NCI-H1930 (cell line): ENCODE measurements around the gene CRPPA.
"Not testable (repeated sequence)": the region's sequence is repeated elsewhere in the genome, so short reads cannot be mapped to it uniquely, and the experiment has no call there.

Experiments
- DNase-seq, 2 experiments: peaks; one replicate each; lab custom pipeline; 2025; lab: John Stamatoyannopoulos, UW

The CRPPA gene

DNA sequence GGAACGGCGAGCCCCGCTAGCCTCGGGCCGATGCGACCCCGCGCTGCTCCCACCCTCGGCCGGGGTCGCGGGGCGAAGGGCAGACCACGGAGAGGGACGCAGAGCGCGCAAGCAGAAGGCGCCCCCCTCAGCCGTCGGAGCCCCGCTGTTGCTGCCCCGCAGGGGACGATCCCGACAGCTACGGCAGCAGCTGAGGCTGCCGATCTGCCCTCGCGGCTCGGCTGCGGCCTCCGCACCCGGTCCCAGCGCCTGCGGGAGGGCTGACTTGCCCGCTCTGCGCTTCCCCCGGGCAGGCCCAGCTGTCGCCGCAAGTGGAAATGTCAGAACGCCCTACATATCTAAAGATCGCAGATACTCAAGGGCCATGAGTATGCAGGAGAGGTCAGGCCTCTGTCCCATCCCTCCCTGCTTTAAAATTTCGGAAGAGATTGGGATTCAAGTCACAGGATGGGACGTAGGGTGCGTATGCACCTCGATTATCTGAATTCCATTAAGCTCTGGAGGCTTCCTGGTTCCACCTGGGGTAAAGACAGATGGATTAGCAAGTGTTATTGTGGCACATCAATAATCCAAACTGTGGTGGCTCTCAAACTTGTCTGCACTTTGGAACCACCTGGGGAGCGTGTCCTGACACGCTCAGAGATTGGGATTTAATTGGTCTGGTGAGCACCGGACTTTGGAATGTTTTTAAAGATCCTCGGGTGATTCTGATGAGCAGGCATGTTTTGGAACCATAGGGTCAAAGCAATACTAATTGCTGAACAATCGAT, at the start of gene CRPPA:
TSS of gene CRPPA (minus strand) at position 206 of the 770 bp plus-strand sequence. CDS start 216 bp downstream, outside the sequence.
- peak in 1 of 2 experiments; percentile 28 for DNase-seq

DNA sequence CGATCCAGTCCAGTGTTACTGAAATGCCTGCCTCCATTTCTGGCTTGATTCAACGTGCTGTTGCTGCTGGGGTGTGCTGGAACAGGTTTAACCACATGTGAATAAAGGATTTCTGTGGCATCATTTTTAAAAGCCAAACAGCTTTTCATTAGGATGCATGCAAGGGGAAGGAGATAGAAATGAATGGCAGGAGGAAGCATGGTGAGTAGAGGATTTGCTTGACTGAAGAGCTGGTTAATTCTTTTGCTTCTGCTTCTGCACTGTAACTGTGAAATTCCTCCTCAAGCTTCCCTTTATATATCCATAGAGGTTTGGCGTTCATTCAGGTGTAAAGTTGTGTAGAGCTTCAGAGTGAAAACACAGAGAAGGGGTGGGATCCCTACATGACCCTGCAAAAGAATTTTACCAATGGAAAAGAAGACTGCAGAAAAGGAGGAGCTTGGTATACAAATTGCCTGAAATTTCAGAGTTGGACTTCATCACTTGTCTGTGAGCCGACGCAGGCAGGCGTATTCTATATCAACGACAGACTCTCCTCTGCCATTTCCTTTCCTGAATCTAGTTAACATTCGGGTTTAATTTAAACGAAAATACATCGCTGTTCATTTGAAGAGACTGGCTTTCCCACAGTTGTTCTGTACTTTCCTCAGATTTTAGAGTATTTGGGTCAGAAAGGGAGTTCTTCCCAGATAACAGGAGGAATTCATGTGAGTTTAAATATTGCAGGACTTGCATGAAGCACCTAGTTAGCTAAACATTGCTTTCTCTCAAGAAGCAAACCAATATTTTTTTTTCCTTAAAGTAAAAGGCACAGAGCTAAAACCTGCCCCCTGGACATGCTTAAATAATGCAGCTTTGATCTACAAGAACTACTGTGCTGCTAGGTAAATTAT, 44.4 kb upstream of the CRPPA start, which contains the start of gene SOSTDC1:
TSS of gene SOSTDC1 (minus strand) at position 270 of the 893 bp plus-strand sequence. CDS start at position 200, 70 bp downstream.
- no peak for DNase-seq

DNA sequence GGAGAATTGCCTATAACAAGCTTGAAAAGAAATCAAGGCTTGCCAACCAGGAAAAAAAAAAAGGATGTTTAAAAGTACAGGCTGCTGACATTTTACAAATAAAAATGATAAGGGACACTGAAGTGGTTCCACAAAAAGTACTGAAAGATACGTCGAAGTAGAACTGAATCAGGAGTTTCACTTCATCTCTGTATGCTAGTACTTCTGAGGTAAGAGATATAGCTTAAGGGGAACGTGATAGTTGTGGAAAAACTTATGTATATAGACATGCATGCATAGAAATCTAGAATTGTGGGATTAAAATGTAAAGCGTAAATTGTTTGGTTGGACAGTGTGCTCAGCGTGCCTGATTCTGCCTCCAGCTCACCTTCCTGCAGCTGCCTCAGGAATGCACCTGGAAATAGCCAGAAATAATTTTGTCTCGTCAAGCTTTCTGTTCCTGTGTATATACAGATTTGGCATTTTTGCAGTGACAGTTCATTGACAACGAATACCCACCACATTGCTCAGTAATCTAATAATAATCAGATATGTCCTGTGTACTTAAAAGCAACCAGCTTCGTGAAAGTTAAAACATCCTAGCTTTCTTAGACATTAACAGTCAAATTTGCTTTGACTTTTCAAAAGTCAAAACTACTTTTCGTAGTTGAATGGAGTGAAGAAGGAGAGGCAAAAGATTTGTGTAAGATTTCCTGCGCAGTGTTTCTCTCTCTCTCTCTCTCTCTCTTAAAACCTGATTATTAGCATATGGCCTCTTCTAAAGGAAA, 42.8 kb upstream of the CRPPA start:
- no peak for DNase-seq

DNA sequence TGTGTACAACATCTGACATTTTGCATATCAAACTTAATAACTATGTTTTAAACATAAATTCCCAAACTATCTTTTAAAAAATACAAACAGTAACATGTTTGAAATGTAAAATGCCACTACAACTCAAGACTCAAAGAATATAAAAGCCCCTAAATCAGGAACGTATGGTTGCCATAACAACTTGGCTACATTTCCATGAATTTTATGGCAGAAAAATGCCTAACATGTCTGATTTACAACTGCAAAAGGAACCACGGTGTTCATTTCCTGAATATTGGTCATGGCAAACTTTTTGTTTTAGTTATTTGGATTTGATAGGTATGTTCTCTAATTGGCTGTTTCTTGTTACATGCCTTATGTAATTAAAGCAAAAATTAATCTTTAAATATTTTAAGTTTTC, 42.2 kb upstream of the CRPPA start:
- no peak for DNase-seq

DNA sequence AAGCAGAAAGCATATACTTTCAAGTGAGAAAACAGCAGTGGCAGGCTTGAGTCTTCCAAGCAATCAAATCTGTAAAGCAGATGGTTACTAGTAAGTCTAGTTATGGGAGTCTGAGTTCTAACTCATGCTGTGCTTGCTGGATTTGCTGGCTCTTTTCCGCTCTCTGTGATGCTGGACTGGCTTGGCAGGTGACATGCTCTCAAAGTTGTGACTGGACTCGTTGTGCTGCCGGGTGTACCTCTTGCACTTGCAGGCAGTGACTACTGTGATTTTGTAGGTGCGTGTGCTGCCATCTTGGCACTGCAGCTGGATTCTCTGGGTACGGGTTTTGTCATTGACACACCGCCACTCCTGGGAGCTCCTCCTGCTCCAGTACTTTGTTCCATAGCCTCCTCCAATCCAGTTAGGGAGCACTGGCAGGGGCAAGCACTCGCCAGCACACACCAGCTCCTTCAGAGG, 41.1 kb upstream of the CRPPA start:
- DNase-seq: no peak

DNA sequence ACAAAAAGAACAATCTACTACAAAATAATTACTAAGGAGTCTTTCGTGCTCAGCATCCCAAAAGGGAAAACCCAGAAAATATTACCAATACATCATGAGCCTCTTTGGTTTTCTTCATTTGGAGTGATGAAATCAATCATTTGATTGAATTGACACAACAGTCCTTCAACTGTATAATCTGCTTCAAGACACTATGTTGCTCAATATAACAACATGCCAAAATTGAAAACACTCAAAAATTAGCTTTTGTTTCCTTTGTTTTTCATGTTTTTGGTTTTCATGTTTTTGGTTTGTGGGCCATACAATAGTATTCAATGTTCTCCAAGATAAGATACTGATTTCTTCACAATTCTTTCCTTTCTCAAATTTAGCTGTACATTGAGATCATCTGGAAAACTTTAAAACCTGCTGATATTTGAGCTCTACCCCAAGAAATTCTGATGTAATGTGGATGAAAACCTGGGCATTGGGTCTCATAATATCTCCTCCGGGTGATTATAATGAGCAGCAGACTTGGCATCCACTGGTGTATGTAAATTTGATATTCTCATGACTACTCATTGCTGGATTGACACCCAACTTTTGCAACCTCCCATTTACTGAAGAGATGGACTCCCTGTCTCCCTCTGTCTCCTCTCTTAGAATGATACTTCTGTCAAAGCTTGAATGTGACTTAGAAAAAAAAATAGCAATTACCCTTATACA, 39.6 kb upstream of the CRPPA start:
- DNase-seq: no peak

DNA sequence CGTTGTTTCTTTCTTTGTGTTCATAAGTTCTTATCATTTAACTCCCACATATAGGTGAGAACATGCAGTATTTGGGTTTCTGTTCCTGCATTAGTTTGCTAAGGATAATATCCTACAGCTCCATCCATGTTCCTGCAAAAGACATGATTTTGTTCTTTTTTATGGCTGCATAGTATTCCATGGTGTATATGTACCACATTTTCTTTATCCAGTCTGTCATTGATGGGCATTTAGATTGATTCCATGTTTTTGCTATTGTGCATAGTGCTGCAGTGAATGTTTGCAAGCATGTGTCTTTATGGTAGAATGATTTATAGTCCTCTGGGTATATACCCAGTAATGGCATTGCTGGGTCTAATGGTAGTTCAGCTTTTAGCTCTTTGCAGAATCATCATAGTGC, 35.0 kb upstream of the CRPPA start:
- not testable (repeated sequence) for DNase-seq

DNA sequence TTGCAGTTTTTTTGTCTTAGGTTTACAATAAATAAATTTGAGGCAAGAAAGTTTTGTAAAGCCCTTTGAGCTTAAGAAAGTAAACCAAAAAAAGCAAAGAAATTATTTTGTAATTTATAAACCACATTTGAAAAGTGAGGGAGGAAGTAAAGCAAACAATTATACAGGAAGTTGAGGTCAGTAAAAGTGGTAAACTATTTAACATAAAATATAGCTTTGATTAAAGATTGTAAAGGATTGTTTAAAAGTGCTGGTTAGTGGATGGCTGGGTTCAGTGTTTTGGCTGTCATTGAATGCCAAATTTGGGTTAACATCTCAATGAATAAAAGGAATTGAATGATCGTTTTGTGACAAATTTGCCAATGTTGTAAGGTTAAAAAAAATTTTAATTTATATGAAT, 34.3 kb upstream of the CRPPA start:
- DNase-seq: no peak

DNA sequence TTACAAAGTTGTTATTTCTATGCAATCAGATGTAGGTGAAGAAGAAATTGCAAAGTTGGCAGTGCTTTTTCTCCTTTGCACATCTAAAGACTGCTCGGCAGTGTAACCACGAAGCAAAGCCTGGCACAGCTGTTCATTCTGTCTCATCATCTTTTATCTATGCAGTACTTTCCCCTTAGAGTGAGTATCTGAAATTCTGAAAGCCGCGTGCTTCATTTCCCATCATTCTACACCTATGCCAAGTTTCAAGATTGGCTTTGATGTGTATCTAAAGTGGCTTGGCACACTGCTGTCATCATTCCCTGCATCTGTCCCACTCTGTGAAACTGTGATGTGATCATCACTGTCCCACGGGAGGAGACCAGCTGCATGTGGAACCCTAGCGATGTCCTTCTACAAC, 29.0 kb upstream of the CRPPA start:
- DNase-seq: no peak

DNA sequence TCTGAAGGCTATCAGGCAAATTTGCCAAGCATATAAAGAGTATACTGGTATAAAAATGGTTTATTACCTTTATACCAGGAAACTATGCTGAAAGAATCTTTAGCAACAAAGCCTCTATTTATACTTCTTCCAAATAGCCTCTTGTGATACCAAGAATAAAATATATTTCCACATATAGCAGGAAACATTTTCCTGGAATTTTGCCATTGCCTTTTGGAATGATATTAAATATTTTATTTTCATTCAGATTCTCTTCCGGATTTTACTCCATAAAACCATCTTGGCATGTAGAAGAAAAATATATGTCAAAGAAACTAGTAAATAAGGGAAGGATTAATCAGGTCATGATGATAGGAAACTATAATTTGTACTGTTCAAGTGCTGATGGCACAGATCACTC, 26.5 kb upstream of the CRPPA start:
- DNase-seq: no peak

DNA sequence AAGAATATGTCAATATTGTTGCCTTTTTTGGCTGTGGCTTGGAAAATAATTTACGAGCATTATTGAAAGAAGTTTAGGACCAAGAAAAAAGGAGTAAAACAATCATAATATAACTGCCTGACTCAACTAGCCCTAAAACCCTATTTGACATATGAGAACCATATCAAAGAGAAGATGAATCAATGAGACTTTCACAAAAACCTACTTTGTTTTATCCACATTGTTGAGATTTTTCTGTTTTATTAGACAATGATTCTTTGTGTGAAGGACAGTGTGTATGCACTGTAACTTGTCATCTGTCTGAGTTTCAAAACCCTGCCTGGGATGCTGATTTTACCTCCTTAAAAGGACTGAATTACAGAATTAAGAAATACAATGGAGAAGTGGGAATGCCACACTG, 25.2 kb upstream of the CRPPA start:
- DNase-seq: no peak

DNA sequence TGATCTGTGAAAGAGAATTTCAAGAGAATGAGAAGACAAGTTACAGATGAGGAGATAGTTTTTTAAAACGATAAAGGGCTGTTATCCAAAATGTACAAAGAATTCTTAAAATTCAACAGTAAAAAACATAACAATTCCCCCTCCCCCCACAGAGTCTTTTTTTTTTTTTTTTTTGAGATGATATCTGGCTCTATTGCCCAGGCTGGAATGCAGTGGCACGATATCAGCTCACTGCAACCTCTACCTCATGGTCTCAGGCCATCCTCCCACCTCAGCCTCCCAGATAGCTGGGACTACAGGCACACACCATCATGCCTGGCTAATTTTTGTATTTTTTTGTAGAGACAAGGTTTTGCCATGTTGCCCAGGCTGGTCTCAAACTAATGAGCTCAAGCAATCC, 22.5 kb upstream of the CRPPA start:
- DNase-seq: not testable (repeated sequence)

DNA sequence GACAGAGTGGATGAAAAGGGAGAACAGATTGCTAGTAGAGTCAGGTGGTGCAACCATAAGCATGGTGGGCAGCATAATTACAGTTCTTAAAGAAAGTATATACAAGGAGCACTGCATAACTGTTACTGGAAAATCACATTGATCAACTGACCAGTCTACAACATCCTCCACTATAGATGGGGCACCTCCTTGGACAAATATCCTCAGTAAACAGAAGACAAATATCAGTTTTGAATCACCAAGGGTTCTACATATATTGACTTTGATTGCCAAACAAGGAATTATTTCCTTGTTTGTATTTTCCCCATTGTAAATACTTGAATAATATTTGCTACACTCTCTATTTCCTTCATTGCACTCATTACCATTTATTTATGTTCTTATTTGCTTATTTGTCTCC, 17.6 kb upstream of the CRPPA start:
- DNase-seq: no peak

DNA sequence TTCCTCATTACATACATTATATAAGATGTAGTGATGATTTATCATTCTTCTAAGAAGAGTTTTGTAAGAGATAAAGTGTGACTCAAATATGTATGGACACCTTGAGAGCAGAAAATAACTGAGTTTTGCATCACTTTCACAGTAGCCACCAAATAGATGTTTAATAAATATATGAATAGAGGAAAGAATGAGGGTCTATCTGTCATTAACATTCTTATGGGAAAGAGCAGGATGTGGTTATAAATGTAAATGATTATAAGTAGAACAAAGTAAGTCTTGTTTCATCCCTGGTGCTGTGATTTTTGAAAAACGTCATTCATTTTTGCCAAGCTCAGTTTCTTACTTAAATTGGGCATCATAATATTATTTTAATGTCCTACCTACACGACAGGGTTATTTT, 15.0 kb upstream of the CRPPA start:
- DNase-seq: no peak

DNA sequence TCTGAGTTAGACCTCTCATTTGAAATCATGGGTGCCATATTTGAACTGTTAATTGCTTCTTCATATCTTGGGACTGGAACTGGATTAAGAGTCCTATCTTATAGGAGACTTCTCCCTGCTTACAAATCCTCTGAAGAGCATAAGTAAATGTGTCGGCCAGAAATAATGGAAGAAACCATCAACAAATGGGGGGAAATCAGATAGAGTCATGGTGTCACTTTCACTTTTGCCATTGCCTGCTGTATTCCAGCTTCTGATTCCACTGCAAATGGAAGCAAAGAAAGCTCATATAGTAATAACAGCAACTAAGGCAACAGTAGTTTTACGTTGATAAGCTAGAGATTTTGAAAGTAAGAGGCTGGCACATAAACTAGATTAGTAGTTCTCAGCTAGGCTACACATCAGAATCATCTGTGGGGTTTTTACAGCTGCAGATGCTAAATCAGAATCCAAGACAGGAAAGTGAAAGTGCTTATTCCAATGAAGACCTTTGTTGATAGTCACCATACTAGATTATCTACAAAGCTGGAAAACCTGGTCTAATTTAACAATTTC, 12.3 kb upstream of the CRPPA start:
- no peak for DNase-seq

DNA sequence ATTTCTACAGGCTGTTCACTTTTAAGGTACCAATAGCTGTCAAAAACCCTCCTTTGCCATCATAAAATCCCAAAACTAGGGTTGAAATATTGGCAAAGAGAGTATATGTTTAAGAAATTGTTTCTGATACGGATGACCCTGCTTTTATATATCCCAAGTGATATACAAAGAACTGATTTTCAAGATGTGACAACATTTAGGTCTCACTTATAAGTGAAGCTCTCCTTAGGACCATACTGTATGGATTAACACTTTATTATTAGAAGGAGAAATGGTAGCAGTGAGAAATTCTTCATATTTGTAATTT, 11.0 kb upstream of the CRPPA start:
- DNase-seq: no peak

DNA sequence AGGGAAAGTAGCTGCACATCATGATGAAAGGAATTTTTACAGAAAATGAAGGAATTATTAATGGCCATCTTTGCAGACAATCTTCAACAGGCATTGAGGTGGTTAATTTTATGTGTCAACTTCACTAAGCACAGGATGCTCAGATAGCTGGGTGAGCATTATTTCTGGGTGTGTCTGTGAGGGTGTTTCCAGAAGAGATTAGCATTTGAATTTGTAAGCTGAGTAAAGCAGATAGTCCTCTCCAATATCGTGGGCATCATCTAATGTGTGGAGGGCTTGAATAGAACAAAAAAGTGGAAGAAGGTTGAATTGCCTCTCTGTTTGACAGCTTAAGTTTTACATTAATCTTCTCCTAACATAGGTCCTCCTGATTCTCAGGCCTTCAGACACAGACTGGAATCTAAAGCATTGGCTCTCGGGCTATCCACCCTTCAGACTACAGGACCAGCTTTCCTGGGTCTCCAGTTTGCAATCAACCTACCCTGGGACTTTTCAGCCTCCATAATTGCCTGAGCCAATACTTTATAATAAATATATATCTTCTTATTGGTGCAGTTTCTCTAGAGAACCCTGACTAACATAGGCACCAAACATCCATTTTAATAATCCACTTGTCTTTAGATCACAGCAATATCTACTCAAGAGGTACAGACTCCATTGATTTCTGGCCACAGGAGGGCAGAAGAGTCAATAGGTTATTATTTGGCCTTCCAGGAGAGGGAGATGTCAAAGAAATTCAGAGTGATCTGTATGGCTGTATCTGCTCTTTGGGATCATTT, 10.5 kb upstream of the CRPPA start:
- DNase-seq: peak; percentile 6 to 26

DNA sequence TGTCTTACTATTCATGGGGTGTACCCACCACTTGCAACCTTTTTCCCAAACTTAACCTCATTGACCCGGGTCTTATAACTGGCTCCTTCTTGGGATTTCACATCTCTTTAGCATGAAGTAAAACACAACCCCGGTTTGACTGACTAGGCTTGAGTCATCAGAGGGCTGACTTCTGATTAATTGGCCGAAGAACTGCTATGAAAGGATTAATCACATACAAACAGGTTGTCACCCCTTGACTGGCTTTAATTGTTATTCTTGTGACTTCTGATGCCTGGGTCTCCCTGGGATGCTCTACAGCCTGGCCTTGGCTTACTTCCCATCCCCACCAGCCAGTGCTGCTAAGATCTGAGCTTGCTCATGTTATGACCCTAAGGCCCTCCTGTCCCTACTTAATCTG, 8.8 kb upstream of the CRPPA start:
- no peak for DNase-seq

DNA sequence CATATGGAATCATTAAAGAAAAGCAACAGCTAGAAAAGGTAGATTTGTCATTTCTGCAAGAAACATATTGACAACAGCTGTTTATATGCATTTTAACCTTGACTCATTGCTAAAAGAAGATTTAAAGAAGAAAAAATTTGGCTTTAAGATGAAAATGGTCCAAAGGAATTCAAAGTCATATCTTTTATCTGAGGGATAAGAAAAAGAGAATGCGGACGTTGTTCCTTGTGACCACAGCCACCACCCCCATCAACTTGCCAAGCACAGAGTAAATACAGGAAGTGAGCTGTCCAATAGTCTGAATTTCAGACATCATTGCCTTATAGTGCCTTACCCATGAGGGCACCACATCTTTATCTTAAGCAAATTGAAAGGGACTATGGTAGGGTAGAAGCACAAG, 7.3 kb upstream of the CRPPA start:
- DNase-seq: no peak

DNA sequence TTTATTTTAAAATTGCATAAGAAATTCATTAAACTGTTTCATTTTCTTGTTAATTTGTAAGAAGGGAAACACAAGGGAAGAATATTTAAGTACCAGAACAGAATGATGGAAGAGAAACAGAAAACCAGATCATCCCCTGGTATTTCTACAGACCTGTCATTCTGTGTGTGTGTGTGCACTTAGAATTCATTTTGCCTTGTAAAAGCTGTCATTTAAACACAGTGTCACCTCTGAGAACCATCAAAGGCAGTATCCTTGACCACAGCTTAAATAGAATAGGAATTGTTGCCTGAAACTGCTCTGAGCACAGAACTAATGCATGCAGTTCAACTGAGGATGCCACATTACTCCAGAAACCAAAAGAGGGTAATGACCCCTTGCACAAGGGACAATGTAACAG, 6.8 kb upstream of the CRPPA start:
- DNase-seq: no peak

DNA sequence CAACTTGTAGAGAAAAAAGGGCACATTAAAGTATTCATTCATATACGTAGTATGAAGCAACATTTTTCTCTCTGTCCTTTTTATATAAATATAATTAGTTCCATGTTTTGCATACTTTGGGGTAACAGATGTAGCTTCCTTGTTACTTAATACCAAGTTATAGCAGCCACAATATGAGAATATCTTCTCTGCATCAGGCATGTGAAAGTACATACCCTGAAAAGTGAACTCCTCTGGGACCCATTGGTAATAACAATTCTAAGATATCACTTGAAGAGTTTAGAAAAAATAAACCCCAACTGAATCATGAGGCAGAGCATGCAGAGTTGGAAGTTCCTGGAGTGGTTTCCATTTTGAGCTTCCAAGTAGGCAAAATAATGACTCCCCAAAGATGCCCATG, 2.4 kb upstream of the CRPPA start:
- no peak for DNase-seq
